Measurements from ENCODE around the gene TENM4.

GRCh38 chr11:79160791-79161403 is 279.9 kb downstream of the TENM4 start:
- TF ChIP-seq POLR2A (IDR thresholded peaks at IDR 0.05) (no peak), CTCF (IDR thresholded peaks at IDR 0.05) (no peak)

Measured in uterus (tissue), 2 donors.